MM.1S (cell line): ENCODE results near the gene MEGF9.

ENCODE experiments used
- DNase-seq: peaks from one replicate; pipeline ENCODE4 v3.0.0-alpha.2; 2015
- H2AFZ ChIP-seq: fragments of 300-600 bp; sonication (generic); 2 replicates; pipeline ENCODE4 v1.6.0; 2016; ENCODE audit warnings: antibody characterized with exemption, low read length
- H3F3A ChIP-seq: fragments of 300-600 bp; sonication (generic); 2 replicates; pipeline ENCODE4 v1.6.1; 2016; ENCODE audit warnings: mild to moderate bottlenecking, antibody characterized with exemption, low read length, moderate library complexity, mixed read lengths; ENCODE audit not compliant: insufficient read depth
- H3K27ac ChIP-seq: fragments of 300-600 bp; sonication (generic); 2 replicates; pipeline ENCODE4 v1.5.1; 2016; ENCODE audit warnings: mild to moderate bottlenecking, low read length
- H3K27me3 ChIP-seq: fragments of 300-600 bp; sonication (generic); replicated peaks from 2 replicates; pipeline ENCODE4 v1.6.0; 2016; ENCODE audit warnings: low read length; ENCODE audit not compliant: insufficient read depth
- H3K36me3 ChIP-seq: fragments of 300-600 bp; sonication (generic); replicated peaks from 2 replicates; pipeline ENCODE4 v1.6.1; 2016; ENCODE audit warnings: mild to moderate bottlenecking, low read length, mixed read lengths; ENCODE audit not compliant: insufficient read depth
- H3K4me1 ChIP-seq: fragments of 300-600 bp; sonication (generic); 2 replicates; pipeline ENCODE4 v1.6.1; 2016; ENCODE audit warnings: low read length, mixed read lengths
- H3K4me2 ChIP-seq: fragments of 300-600 bp; sonication (generic); 2 replicates; pipeline ENCODE4 v1.6.0; 2016; ENCODE audit warnings: low read depth, low read length
- H3K4me3 ChIP-seq: fragments of 300-600 bp; sonication (generic); 2 replicates; pipeline ENCODE4 v1.5.1; 2016; ENCODE audit warnings: low read length, mixed read lengths
- H3K79me2 ChIP-seq: fragments of 300-600 bp; sonication (generic); 2 replicates; pipeline ENCODE4 v1.6.1; 2016; ENCODE audit warnings: mixed run types, low read length, mixed read lengths
- H3K9ac ChIP-seq: fragments of 300-600 bp; sonication (generic); 2 replicates; pipeline ENCODE4 v1.6.1; 2016; ENCODE audit warnings: low read length, mixed read lengths
- H3K9me2 ChIP-seq: fragments of 300-600 bp; sonication (generic); replicated peaks from 2 replicates; pipeline ENCODE4 v1.6.1; 2016; ENCODE audit warnings: mild to moderate bottlenecking, low read length, mixed read lengths; ENCODE audit not compliant: insufficient read depth
- H3K9me3 ChIP-seq: fragments of 300-600 bp; sonication (generic); replicated peaks from 2 replicates; pipeline ENCODE4 v1.6.1; 2016; ENCODE audit warnings: mild to moderate bottlenecking, low read length, mixed read lengths; ENCODE audit not compliant: insufficient read depth
- H4K20me1 ChIP-seq: fragments of 300-600 bp; sonication (generic); 2 replicates; pipeline ENCODE4 v1.6.1; 2016; ENCODE audit warnings: mild to moderate bottlenecking, low read length, moderate library complexity, mixed read lengths; ENCODE audit not compliant: insufficient read depth
- CTCF ChIP-seq: fragments of 300-600 bp; sonication (generic); IDR thresholded peaks from 2 replicates; pipeline ENCODE4 v1.5.1; 2016; ENCODE audit warnings: antibody characterized with exemption, low read length, mixed read lengths
- EZH2 ChIP-seq: fragments of 300-600 bp; sonication (generic); optimal IDR thresholded peaks from 2 replicates; pipeline ENCODE3; 2017; ENCODE audit warnings: low read depth, mild to moderate bottlenecking, antibody characterized with exemption, low read length, mixed read lengths
- EZH2phosphoT487 ChIP-seq: fragments of 300-600 bp; sonication (generic); IDR thresholded peaks from 2 replicates; pipeline ENCODE4 v1.6.1; 2018; ENCODE audit warnings: antibody characterized with exemption, low read length

The MEGF9 gene

GRCh38 chr9:120716483-120716882 lies 2.2 kb upstream of the MEGF9 start:
- H3F3A ChIP-seq = peaks cover 11% of the 10 kb centered on the region
- no peak overlapping the region for H3K9ac ChIP-seq
- no peak overlapping the region for H3K27ac ChIP-seq
- H3K27me3 ChIP-seq = no peaks in the 10 kb centered on the region
- H3K36me3 ChIP-seq = no peaks in the 10 kb centered on the region
- no peak for TF ChIP-seq CTCF
- no peak for TF ChIP-seq EZH2phosphoT487
- TF ChIP-seq EZH2 = no peak
- H3K79me2 ChIP-seq = peaks cover 15% of the 10 kb centered on the region
- H3K4me1 ChIP-seq = peaks cover 26% of the 10 kb centered on the region
- H3K4me3 ChIP-seq = no peak overlapping the region
- no peaks in the 10 kb centered on the region for H4K20me1 ChIP-seq
- no peaks in the 10 kb centered on the region for H3K9me3 ChIP-seq
- H2AFZ ChIP-seq = no peak overlapping the region
- no peaks in the 10 kb centered on the region for H3K9me2 ChIP-seq
- DNase-seq = no peak
- no peak overlapping the region for H3K4me2 ChIP-seq

- no peak for DNase-seq
- H3K9me3 ChIP-seq = no peaks in the 10 kb centered on the region
- H2AFZ ChIP-seq = peak overlapping the region; percentile 86
- H3F3A ChIP-seq = peaks cover 18% of the 10 kb centered on the region
- H3K9me2 ChIP-seq = no peaks in the 10 kb centered on the region
- H3K4me1 ChIP-seq = peaks cover 37% of the 10 kb centered on the region
- H3K79me2 ChIP-seq = peaks cover 21% of the 10 kb centered on the region
- H3K4me2 ChIP-seq = peak overlapping the region; percentile 81
- no peaks in the 10 kb centered on the region for H3K27me3 ChIP-seq
- H3K4me3 ChIP-seq = peak overlapping the region; percentile 73
- H3K9ac ChIP-seq = peak overlapping the region; percentile 63; the same call in 1 of the 2 replicates
- no peak overlapping the region for H3K27ac ChIP-seq
- TF ChIP-seq EZH2 (no peak), EZH2phosphoT487 (no peak), CTCF (no peak)
- H3K36me3 ChIP-seq = no peaks in the 10 kb centered on the region
- no peaks in the 10 kb centered on the region for H4K20me1 ChIP-seq
Observed at GRCh38 chr9:120715389-120715924, 1.2 kb upstream of the MEGF9 start.

- Histone ChIP-seq H3K4me1 (peaks cover 37% of the 10 kb centered on the region), H3K4me2 (peak overlapping the region; percentile 81), H3K36me3 (no peaks in the 10 kb centered on the region), H3K9me3 (no peaks in the 10 kb centered on the region), H3K27me3 (no peaks in the 10 kb centered on the region), H3K4me3 (peak overlapping the region; percentile 73), H3F3A (peaks cover 19% of the 10 kb centered on the region), H3K27ac (peak overlapping the region; percentile 35; the same call in 1 of the 2 replicates), H4K20me1 (no peaks in the 10 kb centered on the region), H3K9ac (peak overlapping the region; percentile 63), H3K9me2 (no peaks in the 10 kb centered on the region), H2AFZ (peak overlapping the region; percentile 86), H3K79me2 (peaks cover 23% of the 10 kb centered on the region)
- no peak for DNase-seq
- TF ChIP-seq EZH2phosphoT487 (no peak), EZH2 (no peak), CTCF (no peak)
Observed at GRCh38 chr9:120714846-120715388, 647 bp upstream of the MEGF9 start.
